ENCODE data around the gene PITPNB.

PITPNB gene

DNA sequence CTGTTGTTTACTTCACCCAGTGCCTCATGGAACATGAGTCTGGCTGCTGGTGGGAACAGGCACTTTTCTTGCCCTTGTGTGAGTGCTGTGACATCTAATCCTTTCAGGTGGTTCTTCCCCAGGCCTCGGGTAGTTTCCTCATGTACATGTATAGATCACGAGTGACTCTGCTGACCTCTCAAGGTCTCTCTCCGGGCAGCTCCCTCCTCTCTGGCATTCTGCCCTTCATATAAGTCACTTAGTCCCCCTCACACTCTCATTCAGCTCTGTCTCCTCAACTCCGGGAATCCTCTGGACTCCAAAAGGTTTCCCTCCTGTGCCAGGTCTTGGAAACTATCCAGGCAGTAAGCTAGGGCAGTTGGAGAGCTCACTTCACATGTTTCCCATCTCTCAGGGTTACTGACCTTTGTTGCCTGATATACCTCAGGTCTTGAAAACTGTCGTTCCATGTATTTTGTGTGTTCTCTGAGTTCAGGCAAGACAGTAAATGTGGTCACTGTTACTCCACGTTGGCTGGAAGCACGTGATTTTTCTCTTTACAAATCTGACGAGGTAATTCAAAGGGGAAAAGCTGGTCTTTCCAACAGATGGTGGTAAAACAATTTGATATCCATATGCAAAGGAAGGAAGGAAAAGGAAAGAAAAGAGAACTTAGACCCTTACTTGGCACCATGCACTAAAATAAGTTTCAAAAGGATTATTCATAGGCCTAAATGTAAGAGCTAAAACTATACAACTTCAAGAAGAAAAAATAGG is 40.5 kb upstream of the PITPNB start:
- Histone ChIP-seq H3K27ac (no peak overlapping the region), H3K4me1 (peaks cover 0 to 22% (median 3%) of the 10 kb centered on the region in 4 donors), H3K4me3 (no peak overlapping the region), H3K36me3 (no peaks in the 10 kb centered on the region), H3K27me3 (no peaks in the 10 kb centered on the region), H3K9me3 (no peaks in the 10 kb centered on the region)
- TF ChIP-seq CTCF (IDR thresholded peaks at IDR 0.05): no peak
- intact Hi-C loops (cut with DNase I; ENCODE audit: low total_unique reads): no loop called here
- DNase-seq: no peak

- Histone ChIP-seq H3K36me3 (no peaks in the 10 kb centered on the region), H3K4me1 (peaks cover 0 to 8% (median 0%) of the 10 kb centered on the region in 4 donors), H3K27ac (no peak overlapping the region), H3K4me3 (no peak overlapping the region), H3K9me3 (no peaks in the 10 kb centered on the region), H3K27me3 (no peaks in the 10 kb centered on the region)
- no peak for DNase-seq
- no peak for TF ChIP-seq CTCF (IDR thresholded peaks at IDR 0.05)
- intact Hi-C loops (cut with DNase I; ENCODE audit: low total_unique reads): no loop called here
These were observed 33.7 kb upstream of the PITPNB start for GRCh38 chr22:27952779-27953178.

DNA sequence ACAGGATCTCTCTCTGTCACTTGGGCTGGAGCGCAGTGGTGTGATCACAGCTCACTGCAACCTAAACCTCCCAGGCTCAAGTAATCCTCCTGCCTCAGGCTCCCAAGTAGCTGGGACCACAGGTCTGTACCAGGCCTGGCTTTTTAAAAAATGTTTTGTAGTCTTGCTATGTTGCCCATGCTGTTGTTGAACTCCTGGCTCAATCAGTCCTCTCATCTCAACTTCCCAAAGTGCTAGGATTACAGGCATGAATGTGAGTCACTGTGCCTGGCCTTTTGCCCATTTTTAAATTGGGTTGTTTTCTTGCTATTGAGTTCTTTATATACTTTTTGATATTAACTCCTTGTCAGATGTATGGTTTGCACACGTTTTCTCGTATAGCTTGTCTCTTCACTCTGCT is 33.0 kb upstream of the PITPNB start:
- peaks cover 0 to 8% (median 0%) of the 10 kb centered on the region in 4 donors for H3K4me1 ChIP-seq
- H3K27me3 ChIP-seq: no peaks in the 10 kb centered on the region
- TF ChIP-seq CTCF (IDR thresholded peaks at IDR 0.05): no peak
- no peak overlapping the region for H3K4me3 ChIP-seq
- H3K36me3 ChIP-seq: no peaks in the 10 kb centered on the region
- intact Hi-C loops (cut with DNase I; ENCODE audit: low total_unique reads): no loop called here
- no peak for DNase-seq
- no peaks in the 10 kb centered on the region for H3K9me3 ChIP-seq
- no peak overlapping the region for H3K27ac ChIP-seq

DNA sequence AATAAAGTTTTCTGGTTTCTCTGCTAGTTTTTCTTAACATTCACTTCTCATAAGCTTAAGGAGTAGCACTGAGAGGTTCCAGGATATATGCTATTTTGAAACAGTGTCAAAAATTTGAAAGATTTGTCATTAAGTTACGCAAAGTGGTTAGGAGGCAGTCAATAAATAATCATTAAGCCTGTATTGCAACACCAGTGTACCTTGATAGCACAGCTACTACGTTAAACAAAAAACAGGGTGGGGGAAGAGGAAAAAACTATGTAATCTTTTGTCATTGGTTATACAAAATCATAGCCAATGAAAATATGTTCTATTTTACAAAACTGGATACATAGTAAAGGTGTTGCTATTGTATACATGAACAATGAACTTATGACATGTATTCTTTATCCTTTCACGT is 30.4 kb upstream of the PITPNB start:
- Histone ChIP-seq H3K36me3 (no peaks in the 10 kb centered on the region), H3K27ac (no peak overlapping the region), H3K4me3 (no peak overlapping the region), H3K27me3 (no peaks in the 10 kb centered on the region), H3K9me3 (no peaks in the 10 kb centered on the region), H3K4me1 (peaks cover 0 to 8% (median 0%) of the 10 kb centered on the region in 4 donors)
- intact Hi-C loops (cut with DNase I; ENCODE audit: low total_unique reads): no loop called here
- TF ChIP-seq CTCF (IDR thresholded peaks at IDR 0.05): no peak
- no peak for DNase-seq

DNA sequence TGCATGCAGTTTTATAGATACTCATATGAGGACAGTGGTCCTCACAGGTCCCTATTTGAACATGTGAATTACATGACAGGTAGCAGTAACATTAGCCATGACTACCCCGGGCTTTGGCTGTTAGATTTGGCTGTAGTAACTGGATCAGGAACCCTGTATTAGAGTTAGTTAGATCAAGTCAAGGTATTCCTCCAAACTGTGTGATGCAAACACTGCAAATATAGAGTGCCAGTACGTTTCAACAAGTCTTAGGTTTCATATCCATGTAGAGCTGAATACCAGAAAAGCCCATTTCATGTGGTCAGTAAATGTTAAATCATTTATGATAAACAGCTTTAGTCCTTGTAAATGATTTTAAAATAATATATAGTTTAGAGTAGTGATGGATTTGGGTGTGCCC is 29.5 kb upstream of the PITPNB start:
- no peak for DNase-seq

More for the DNA sequence above, 29.5 kb upstream of the PITPNB start:
- intact Hi-C loops (cut with DNase I; ENCODE audit: low total_unique reads): no loop called here
- peaks cover 0 to 8% (median 0%) of the 10 kb centered on the region in 4 donors for H3K4me1 ChIP-seq
- no peaks in the 10 kb centered on the region for H3K27me3 ChIP-seq
- H3K4me3 ChIP-seq: no peak overlapping the region
- no peaks in the 10 kb centered on the region for H3K9me3 ChIP-seq
- TF ChIP-seq CTCF (IDR thresholded peaks at IDR 0.05): no peak
- H3K27ac ChIP-seq: no peak overlapping the region
- H3K36me3 ChIP-seq: no peaks in the 10 kb centered on the region

All from tibial artery (tissue), 4 donors.